Subcutaneous abdominal adipose tissue (tissue), 5 donors: ENCODE data around the gene MEOX2.

ENCODE experiments used
- H3K27ac ChIP-seq: one replicate; pipeline ENCODE4 v1.7.0; 2013; ENCODE audit warnings: low read depth, mild to moderate bottlenecking, inconsistent platforms, low read length, moderate library complexity
- H3K27me3 ChIP-seq, 5 donors: one replicate each; pipeline ENCODE4 v1.7.0; 2013; ENCODE audit warnings: low read length in 5 of 5, inconsistent platforms in 1 of 5; ENCODE audit not compliant: control insufficient read depth in 5 of 5, insufficient read depth in 4 of 5
- H3K36me3 ChIP-seq, 5 donors: one replicate each; pipeline ENCODE4 v1.7.0; 2013; ENCODE audit warnings: low read length in 5 of 5; ENCODE audit not compliant: control insufficient read depth in 5 of 5, insufficient read depth in 5 of 5
- H3K4me1 ChIP-seq, 5 donors: one replicate each; pipeline ENCODE4 v1.7.0; 2013; ENCODE audit warnings: low read length in 5 of 5, mild to moderate bottlenecking in 3 of 5, moderate library complexity in 1 of 5; ENCODE audit not compliant: control insufficient read depth in 5 of 5, insufficient read depth in 5 of 5
- H3K4me3 ChIP-seq, 5 donors: one replicate each; pipeline ENCODE4 v1.7.0; 2013; ENCODE audit warnings: low read length in 5 of 5, low read depth in 1 of 5
- H3K9ac ChIP-seq, 5 donors: one replicate each; pipeline ENCODE4 v1.7.0; 2013; ENCODE audit warnings: low read length in 5 of 5, mild to moderate bottlenecking in 4 of 5, moderate library complexity in 3 of 5
- H3K9me3 ChIP-seq, 5 donors: one replicate each; pipeline ENCODE4 v1.7.0; 2013; ENCODE audit warnings: low read length in 5 of 5; ENCODE audit not compliant: control insufficient read depth in 5 of 5
- donor health status: healthy.
- donor health status: healthy.
- donor health status: healthy.
- donor health status: healthy.
- donor health status: healthy.

The MEOX2 gene

GRCh38 chr7:15604166-15604565 is 82.3 kb downstream of the MEOX2 start:
- H3K27me3 ChIP-seq, result no peaks in the 10 kb centered on the region
- H3K4me1 ChIP-seq, result no peaks in the 10 kb centered on the region
- no peak overlapping the region for H3K27ac ChIP-seq
- H3K9ac ChIP-seq, result no peak overlapping the region
- no peak overlapping the region for H3K4me3 ChIP-seq
- H3K9me3 ChIP-seq, result peaks cover 0 to 10% (median 0%) of the 10 kb centered on the region in 5 donors
- H3K36me3 ChIP-seq, result no peaks in the 10 kb centered on the region

GRCh38 chr7:15603124-15603523 is 83.4 kb downstream of the MEOX2 start:
- Histone ChIP-seq H3K27me3 (no peaks in the 10 kb centered on the region), H3K4me3 (no peak overlapping the region), H3K9ac (no peak overlapping the region)

GRCh38 chr7:15602236-15602635 is 84.2 kb downstream of the MEOX2 start:
- Histone ChIP-seq H3K9ac (no peak overlapping the region), H3K27ac (no peak overlapping the region), H3K27me3 (no peaks in the 10 kb centered on the region), H3K9me3 (peaks cover 0 to 10% (median 0%) of the 10 kb centered on the region in 5 donors), H3K4me3 (no peak overlapping the region), H3K4me1 (no peaks in the 10 kb centered on the region), H3K36me3 (no peaks in the 10 kb centered on the region)

More at GRCh38 chr7:15603124-15603523, 83.4 kb downstream of the MEOX2 start:
- H3K9me3 ChIP-seq, result peaks cover 0 to 10% (median 0%) of the 10 kb centered on the region in 5 donors
- no peak overlapping the region for H3K27ac ChIP-seq
- H3K36me3 ChIP-seq, result no peaks in the 10 kb centered on the region
- no peaks in the 10 kb centered on the region for H3K4me1 ChIP-seq

- no peak overlapping the region for H3K9ac ChIP-seq
- H3K9me3 ChIP-seq, result peaks cover 0 to 10% (median 0%) of the 10 kb centered on the region in 5 donors
- no peak overlapping the region for H3K27ac ChIP-seq
- no peaks in the 10 kb centered on the region for H3K27me3 ChIP-seq
- no peaks in the 10 kb centered on the region for H3K4me1 ChIP-seq
- H3K4me3 ChIP-seq, result no peak overlapping the region
- H3K36me3 ChIP-seq, result no peaks in the 10 kb centered on the region
Observed at GRCh38 chr7:15601175-15601574, 85.3 kb downstream of the MEOX2 start.

- Histone ChIP-seq H3K9me3 (peaks cover 0 to 10% (median 0%) of the 10 kb centered on the region in 5 donors), H3K27me3 (no peaks in the 10 kb centered on the region), H3K27ac (no peak overlapping the region), H3K36me3 (no peaks in the 10 kb centered on the region), H3K4me1 (no peaks in the 10 kb centered on the region), H3K4me3 (no peak overlapping the region), H3K9ac (no peak overlapping the region)
Observed at GRCh38 chr7:15600298-15600697, 86.2 kb downstream of the MEOX2 start.

- no peak overlapping the region for H3K4me3 ChIP-seq
- no peak overlapping the region for H3K27ac ChIP-seq
- no peaks in the 10 kb centered on the region for H3K36me3 ChIP-seq
- H3K9me3 ChIP-seq, result peaks cover 0 to 1% (median 0%) of the 10 kb centered on the region in 5 donors
- no peaks in the 10 kb centered on the region for H3K4me1 ChIP-seq
- no peaks in the 10 kb centered on the region for H3K27me3 ChIP-seq
- no peak overlapping the region for H3K9ac ChIP-seq
Observed at GRCh38 chr7:15594461-15594860, 92.0 kb downstream of the MEOX2 start.

- Histone ChIP-seq H3K4me3 (no peak overlapping the region), H3K27ac (no peak overlapping the region), H3K9ac (no peak overlapping the region), H3K4me1 (no peaks in the 10 kb centered on the region), H3K9me3 (no peaks in the 10 kb centered on the region), H3K36me3 (no peaks in the 10 kb centered on the region), H3K27me3 (no peaks in the 10 kb centered on the region)
Observed at GRCh38 chr7:15593382-15593781, 93.1 kb downstream of the MEOX2 start.

- H3K9me3 ChIP-seq, result peaks cover 0 to 6% (median 5%) of the 10 kb centered on the region in 5 donors
- no peak overlapping the region for H3K4me3 ChIP-seq
- H3K27ac ChIP-seq, result no peak overlapping the region
- H3K9ac ChIP-seq, result no peak overlapping the region
- H3K36me3 ChIP-seq, result no peaks in the 10 kb centered on the region
- peaks cover 0 to 1% (median 0%) of the 10 kb centered on the region in 5 donors for H3K4me1 ChIP-seq
- no peaks in the 10 kb centered on the region for H3K27me3 ChIP-seq
Observed at GRCh38 chr7:15586266-15586665, 100.2 kb downstream of the MEOX2 start.

GRCh38 chr7:15584575-15584974 is 101.9 kb downstream of the MEOX2 start:
- H3K36me3 ChIP-seq, result no peaks in the 10 kb centered on the region
- H3K4me1 ChIP-seq, result peaks cover 0 to 11% (median 0%) of the 10 kb centered on the region in 5 donors
- H3K4me3 ChIP-seq, result no peak overlapping the region
- peaks cover 0 to 6% (median 5%) of the 10 kb centered on the region in 5 donors for H3K9me3 ChIP-seq
- no peak overlapping the region for H3K27ac ChIP-seq
- no peak overlapping the region for H3K9ac ChIP-seq
- no peaks in the 10 kb centered on the region for H3K27me3 ChIP-seq

GRCh38 chr7:15582773-15583172 is 103.7 kb downstream of the MEOX2 start:
- peaks cover 0 to 6% (median 5%) of the 10 kb centered on the region in 5 donors for H3K9me3 ChIP-seq
- no peaks in the 10 kb centered on the region for H3K27me3 ChIP-seq
- H3K9ac ChIP-seq, result no peak overlapping the region
- H3K4me3 ChIP-seq, result no peak overlapping the region
- H3K4me1 ChIP-seq, result peaks cover 0 to 11% (median 0%) of the 10 kb centered on the region in 5 donors
- no peak overlapping the region for H3K27ac ChIP-seq
- no peaks in the 10 kb centered on the region for H3K36me3 ChIP-seq
